HuH-7 (cell line): Measurements from ENCODE around the gene CYS1.
"Not testable (repeated sequence)": the region's sequence is repeated elsewhere in the genome, so short reads cannot be mapped to it uniquely, and the experiment has no call there.

Experiments used
- DNase-seq: peaks from one replicate; pipeline ENCODE4 v3.0.0; 2011; ENCODE audit warnings: low spot score

CYS1 gene

GRCh38 chr2:10079870-10080535, at the start of gene CYS1:
Gene CYS1, minus strand, starts transcription at chr2:10080411. Its CDS starts 188 bp downstream, at chr2:10080223.
- peak; percentile 74 for DNase-seq

- DNase-seq: no peak
These were observed 49.3 kb upstream of the CYS1 start for GRCh38 chr2:10129490-10129889.

GRCh38 chr2:10128420-10128819, 48.2 kb upstream of the CYS1 start:
- no peak for DNase-seq

GRCh38 chr2:10126632-10127026, 46.4 kb upstream of the CYS1 start:
- no peak for DNase-seq

GRCh38 chr2:10125842-10126631, 45.8 kb upstream of the CYS1 start:
- no peak for DNase-seq

- DNase-seq: no peak
These were observed 44.4 kb upstream of the CYS1 start for GRCh38 chr2:10124538-10125045.

- DNase-seq: no peak
These were observed 43.1 kb upstream of the CYS1 start for GRCh38 chr2:10123281-10123680.

GRCh38 chr2:10122500-10123280, 42.5 kb upstream of the CYS1 start, which contains the start of gene RRM2:
Gene RRM2, plus strand, starts transcription at chr2:10122739. Its CDS starts 60 bp downstream, at chr2:10122799.
- peak; percentile 95 for DNase-seq

- DNase-seq: no peak
These were observed 40.8 kb upstream of the CYS1 start for GRCh38 chr2:10120877-10121574.

- peak; percentile 91 for DNase-seq
These were observed 40.1 kb upstream of the CYS1 start for GRCh38 chr2:10120158-10120876.

GRCh38 chr2:10119601-10120157, 39.5 kb upstream of the CYS1 start:
- DNase-seq: no peak

GRCh38 chr2:10119027-10119325, 38.8 kb upstream of the CYS1 start:
- DNase-seq: no peak

- DNase-seq: no peak
These were observed 29.1 kb upstream of the CYS1 start for GRCh38 chr2:10109311-10109710.

GRCh38 chr2:10104906-10105305, 24.7 kb upstream of the CYS1 start:
- DNase-seq: not testable (repeated sequence)

- no peak for DNase-seq
These were observed 23.0 kb upstream of the CYS1 start for GRCh38 chr2:10103179-10103578.

GRCh38 chr2:10101491-10101890, 21.3 kb upstream of the CYS1 start:
- no peak for DNase-seq

- peak; percentile 92 for DNase-seq
These were observed 17.3 kb upstream of the CYS1 start for GRCh38 chr2:10097352-10098148.

GRCh38 chr2:10096641-10097040, 16.4 kb upstream of the CYS1 start:
- DNase-seq: no peak

GRCh38 chr2:10095175-10095574, 15.0 kb upstream of the CYS1 start:
- no peak for DNase-seq

- DNase-seq: no peak
These were observed 14.1 kb upstream of the CYS1 start for GRCh38 chr2:10094271-10094814.
